ENCODE data around the gene MTMR12. TPM values are rescaled to one million over a fixed set of nuclear protein-coding genes. Genes with fewer than 3 reads are reported as not detected.

The MTMR12 gene
- polyA plus RNA-seq, 1 donor (not counting 4 experiments of a cell fraction or from before 2014, with no cell fraction given), result 17.1 TPM

DNA sequence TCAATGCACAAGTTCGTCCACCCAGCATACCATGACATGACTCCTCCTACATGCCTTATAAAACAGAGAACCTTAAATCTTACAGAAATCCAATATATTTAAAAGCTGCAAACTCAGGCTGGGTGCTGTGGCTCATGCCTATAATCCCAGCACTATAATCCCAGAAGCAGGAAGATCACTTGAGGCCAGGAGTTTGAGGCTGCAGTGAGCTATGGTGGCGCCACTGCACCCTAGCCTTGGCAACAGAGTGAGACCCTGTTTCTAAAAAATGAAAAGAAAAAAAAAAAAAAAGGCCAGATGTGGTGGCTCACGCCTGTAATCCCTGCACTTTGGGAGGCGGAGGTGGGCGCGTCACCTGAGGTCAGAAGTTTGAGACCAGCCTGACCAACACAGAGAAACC lies 68.7 kb downstream of the MTMR12 start:
- dilution Hi-C loops (cut with MboI; ENCODE audit: extremely low pct_ligation_motif_present, low sequenced_read_pairs), result no loop called here
- Histone ChIP-seq H3K4me2 (ENCODE audit: control insufficient read depth, extremely low read depth, insufficient read depth, low read depth, low read length) (no peak overlapping the region), H3K27me3 (ENCODE audit: control insufficient read depth, extremely low read depth, insufficient read depth, low read length) (no peaks in the 10 kb centered on the region), H3K27ac (ENCODE audit: control insufficient read depth, insufficient read depth, low read length) (no peak overlapping the region), H3K9me1 (ENCODE audit: control insufficient read depth, extremely low read depth, insufficient read depth, low read length) (no peaks in the 10 kb centered on the region), H3K36me3 (ENCODE audit: control insufficient read depth in 2 of 2, extremely low read depth in 1 of 2, insufficient read depth in 2 of 2, low read length in 2 of 2) (peaks cover 5 to 13% of the 10 kb centered on the region in 2 experiments), H3K9ac (ENCODE audit: control insufficient read depth, extremely low read depth, insufficient read depth, low read length) (no peak overlapping the region), H3K4me3 (ENCODE audit: control insufficient read depth in 2 of 3, extremely low read depth in 1 of 3, insufficient read depth in 2 of 3, low read depth in 1 of 3, low read length in 3 of 3) (no peak overlapping the region), H3K79me2 (ENCODE audit: control insufficient read depth, insufficient read depth, low read length) (no peaks in the 10 kb centered on the region), H4K20me1 (ENCODE audit: control insufficient read depth, extremely low read depth, insufficient read depth, low read length) (no peaks in the 10 kb centered on the region), H3K4me1 (ENCODE audit: control insufficient read depth, extremely low read depth, insufficient read depth, low read length) (no peaks in the 10 kb centered on the region), H2AFZ (ENCODE audit: control insufficient read depth, low read length) (no peak overlapping the region), H3K9me3 (ENCODE audit: control insufficient read depth, low read depth, low read length) (no peaks in the 10 kb centered on the region)
- DNase-seq (ENCODE audit: low read depth, low spot score) (no peak), FAIRE-seq (no peak)
- TF ChIP-seq, protein P1, sequence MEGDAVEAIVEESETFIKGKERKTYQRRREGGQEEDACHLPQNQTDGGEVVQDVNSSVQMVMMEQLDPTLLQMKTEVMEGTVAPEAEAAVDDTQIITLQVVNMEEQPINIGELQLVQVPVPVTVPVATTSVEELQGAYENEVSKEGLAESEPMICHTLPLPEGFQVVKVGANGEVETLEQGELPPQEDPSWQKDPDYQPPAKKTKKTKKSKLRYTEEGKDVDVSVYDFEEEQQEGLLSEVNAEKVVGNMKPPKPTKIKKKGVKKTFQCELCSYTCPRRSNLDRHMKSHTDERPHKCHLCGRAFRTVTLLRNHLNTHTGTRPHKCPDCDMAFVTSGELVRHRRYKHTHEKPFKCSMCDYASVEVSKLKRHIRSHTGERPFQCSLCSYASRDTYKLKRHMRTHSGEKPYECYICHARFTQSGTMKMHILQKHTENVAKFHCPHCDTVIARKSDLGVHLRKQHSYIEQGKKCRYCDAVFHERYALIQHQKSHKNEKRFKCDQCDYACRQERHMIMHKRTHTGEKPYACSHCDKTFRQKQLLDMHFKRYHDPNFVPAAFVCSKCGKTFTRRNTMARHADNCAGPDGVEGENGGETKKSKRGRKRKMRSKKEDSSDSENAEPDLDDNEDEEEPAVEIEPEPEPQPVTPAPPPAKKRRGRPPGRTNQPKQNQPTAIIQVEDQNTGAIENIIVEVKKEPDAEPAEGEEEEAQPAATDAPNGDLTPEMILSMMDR (optimal IDR thresholded peaks at IDR 0.05 in 1 of 3, IDR thresholded peaks at IDR 0.05 in 1 of 3, conservative IDR thresholded peaks at IDR 0.05 in 1 of 3; ENCODE audit: extremely low read depth in 1 of 3, insufficient read depth in 2 of 3, low read length in 3 of 3), result no peak
- TF ChIP-seq EZH2 (IDR thresholded peaks at IDR 0.05; ENCODE audit: low read length), result no peak

DNA sequence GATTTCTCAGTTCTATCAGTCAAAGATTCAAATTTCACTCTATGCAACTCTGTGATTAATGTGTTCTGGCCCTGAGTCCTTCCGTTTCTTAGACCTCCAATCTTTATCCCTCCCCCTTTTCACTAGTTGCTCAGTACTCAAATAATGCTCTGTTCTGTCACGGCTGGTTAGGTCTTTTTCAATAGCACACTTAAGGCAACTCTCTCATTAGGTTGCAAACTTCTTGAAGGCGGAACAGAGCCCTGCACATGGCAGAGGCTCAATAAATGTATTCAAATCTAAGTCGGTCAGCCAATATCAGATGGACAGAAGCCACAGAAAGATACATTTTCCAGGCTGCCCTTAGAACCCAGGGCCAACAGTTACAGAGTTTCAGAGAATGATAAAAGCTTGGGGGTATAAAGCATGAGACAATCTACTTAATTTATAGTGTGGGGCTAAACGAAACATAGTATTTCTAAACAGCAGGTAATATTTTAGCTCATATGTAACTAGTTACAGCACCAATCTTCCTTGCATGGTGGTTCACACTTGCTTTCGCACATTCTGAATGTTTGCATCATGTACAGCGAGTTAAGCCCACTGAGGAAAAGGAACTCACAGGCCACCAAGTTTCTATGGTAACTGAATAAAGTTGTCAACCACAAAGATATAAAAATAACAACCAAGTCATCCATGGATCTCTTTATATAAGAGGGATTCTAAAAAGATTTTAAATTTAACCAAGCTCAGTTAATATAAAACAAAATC lies 71.5 kb downstream of the MTMR12 start:
- dilution Hi-C loops (cut with MboI; ENCODE audit: extremely low pct_ligation_motif_present, low sequenced_read_pairs), result no loop called here
- no peak for FAIRE-seq
- Histone ChIP-seq H3K27ac (ENCODE audit: control insufficient read depth, insufficient read depth, low read length) (no peak overlapping the region), H3K9me3 (ENCODE audit: control insufficient read depth, low read depth, low read length) (no peaks in the 10 kb centered on the region), H3K4me2 (ENCODE audit: control insufficient read depth, extremely low read depth, insufficient read depth, low read depth, low read length) (no peak overlapping the region), H3K9me1 (ENCODE audit: control insufficient read depth, extremely low read depth, insufficient read depth, low read length) (no peaks in the 10 kb centered on the region), H3K27me3 (ENCODE audit: control insufficient read depth, extremely low read depth, insufficient read depth, low read length) (no peaks in the 10 kb centered on the region), H4K20me1 (ENCODE audit: control insufficient read depth, extremely low read depth, insufficient read depth, low read length) (no peaks in the 10 kb centered on the region), H3K9ac (ENCODE audit: control insufficient read depth, extremely low read depth, insufficient read depth, low read length) (no peak overlapping the region), H2AFZ (ENCODE audit: control insufficient read depth, low read length) (no peak overlapping the region), H3K79me2 (ENCODE audit: control insufficient read depth, insufficient read depth, low read length) (no peaks in the 10 kb centered on the region), H3K36me3 (ENCODE audit: control insufficient read depth in 2 of 2, extremely low read depth in 1 of 2, insufficient read depth in 2 of 2, low read length in 2 of 2) (peaks cover 3 to 12% of the 10 kb centered on the region in 2 experiments), H3K4me3 (ENCODE audit: control insufficient read depth in 2 of 3, extremely low read depth in 1 of 3, insufficient read depth in 2 of 3, low read depth in 1 of 3, low read length in 3 of 3) (no peak overlapping the region), H3K4me1 (ENCODE audit: control insufficient read depth, extremely low read depth, insufficient read depth, low read length) (no peaks in the 10 kb centered on the region)
- DNase-seq (ENCODE audit: low read depth, low spot score), result no peak
- TF ChIP-seq, protein P1 (optimal IDR thresholded peaks at IDR 0.05 in 1 of 3, IDR thresholded peaks at IDR 0.05 in 1 of 3, conservative IDR thresholded peaks at IDR 0.05 in 1 of 3; ENCODE audit: extremely low read depth in 1 of 3, insufficient read depth in 2 of 3, low read length in 3 of 3), result no peak
- TF ChIP-seq EZH2 (IDR thresholded peaks at IDR 0.05; ENCODE audit: low read length), result no peak
